Stimulated activated CD8-positive, alpha-beta memory T cell treated with anti-CD3 and anti-CD28 coated beads, Interleukin-15, amount 100 ng/mL, for 48 hours (primary cell): Measurements from ENCODE around the gene KPNA4.
"Not testable (repeated sequence)": the region's sequence is repeated elsewhere in the genome, so short reads cannot be mapped to it uniquely, and the experiment has no call there.

ENCODE experiments used
- DNase-seq, 2 donors: peaks; one replicate each; pipeline ENCODE4 v3.0.0-alpha.2; 2020; ENCODE audit warnings: low read depth in 2 of 2

Gene KPNA4

GRCh38 chr3:160452251-160452650 lies 113.1 kb downstream of the KPNA4 start:
- DNase-seq: not testable (repeated sequence)

- no peak for DNase-seq
Measured at GRCh38 chr3:160451602-160452001, 113.8 kb downstream of the KPNA4 start.

GRCh38 chr3:160450846-160451245 lies 114.5 kb downstream of the KPNA4 start:
- DNase-seq: no peak

GRCh38 chr3:160449636-160450598 lies 115.5 kb downstream of the KPNA4 start, which contains the start of gene TRIM59:
Gene TRIM59, minus strand, starts transcription at chr3:160449786. Its CDS starts 10,603 bp downstream, at chr3:160439183.
- DNase-seq: peak; percentile 97 to 98

GRCh38 chr3:160448845-160449635 lies 116.3 kb downstream of the KPNA4 start:
- DNase-seq: no peak

GRCh38 chr3:160447544-160447943 lies 117.8 kb downstream of the KPNA4 start:
- no peak for DNase-seq

GRCh38 chr3:160446522-160447056 lies 118.8 kb downstream of the KPNA4 start:
- no peak for DNase-seq

GRCh38 chr3:160445854-160446253 lies 119.5 kb downstream of the KPNA4 start:
- DNase-seq: no peak
